Fibroblast of skin of scalp (primary cell): Measurements from ENCODE around the gene CEP72.
"Not testable (repeated sequence)": the region's sequence is repeated elsewhere in the genome, so short reads cannot be mapped to it uniquely, and the experiment has no call there.

Experiments used
- DNase-seq: peaks from one replicate; pipeline ENCODE4 v3.0.0-alpha.2; 2013

The CEP72 gene

DNA sequence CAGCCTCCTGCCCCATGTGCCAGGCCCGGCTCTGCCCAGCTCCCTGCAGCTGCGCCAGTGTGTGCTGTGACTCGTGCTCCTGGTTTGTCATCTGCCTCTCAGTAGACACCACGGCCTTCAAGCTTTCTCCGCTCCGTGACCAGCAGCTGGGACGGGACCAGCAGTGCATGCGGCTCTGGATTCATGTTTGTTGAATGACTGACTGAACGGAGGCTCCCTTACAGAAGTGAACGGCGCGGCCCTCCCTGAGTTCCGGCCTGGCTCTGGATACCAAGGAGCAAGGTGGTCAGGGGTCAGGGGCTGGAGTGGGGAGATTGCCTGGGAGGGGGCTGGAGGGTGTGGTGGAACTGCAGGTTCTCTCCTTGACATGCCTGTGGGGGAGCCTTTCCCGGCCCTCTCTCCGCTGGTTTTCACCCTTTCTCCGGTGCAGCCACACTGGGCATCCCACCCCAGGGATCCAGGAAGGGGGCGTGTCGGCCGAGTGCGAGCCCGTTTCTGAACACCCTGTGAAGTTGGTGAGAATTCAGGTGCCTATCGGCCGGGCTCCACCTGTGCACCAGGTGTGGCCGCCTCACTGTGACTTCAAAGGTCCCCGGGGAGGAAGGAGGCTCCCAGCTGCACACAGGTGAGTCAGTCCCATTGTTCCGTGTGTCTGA is 11.1 kb upstream of the CEP72 start:
- no peak for DNase-seq

GRCh38 chr5:601771-602465 is 10.2 kb upstream of the CEP72 start:
- DNase-seq = no peak

- DNase-seq = no peak
Measured at GRCh38 chr5:602466-603035, 9.6 kb upstream of the CEP72 start.

DNA sequence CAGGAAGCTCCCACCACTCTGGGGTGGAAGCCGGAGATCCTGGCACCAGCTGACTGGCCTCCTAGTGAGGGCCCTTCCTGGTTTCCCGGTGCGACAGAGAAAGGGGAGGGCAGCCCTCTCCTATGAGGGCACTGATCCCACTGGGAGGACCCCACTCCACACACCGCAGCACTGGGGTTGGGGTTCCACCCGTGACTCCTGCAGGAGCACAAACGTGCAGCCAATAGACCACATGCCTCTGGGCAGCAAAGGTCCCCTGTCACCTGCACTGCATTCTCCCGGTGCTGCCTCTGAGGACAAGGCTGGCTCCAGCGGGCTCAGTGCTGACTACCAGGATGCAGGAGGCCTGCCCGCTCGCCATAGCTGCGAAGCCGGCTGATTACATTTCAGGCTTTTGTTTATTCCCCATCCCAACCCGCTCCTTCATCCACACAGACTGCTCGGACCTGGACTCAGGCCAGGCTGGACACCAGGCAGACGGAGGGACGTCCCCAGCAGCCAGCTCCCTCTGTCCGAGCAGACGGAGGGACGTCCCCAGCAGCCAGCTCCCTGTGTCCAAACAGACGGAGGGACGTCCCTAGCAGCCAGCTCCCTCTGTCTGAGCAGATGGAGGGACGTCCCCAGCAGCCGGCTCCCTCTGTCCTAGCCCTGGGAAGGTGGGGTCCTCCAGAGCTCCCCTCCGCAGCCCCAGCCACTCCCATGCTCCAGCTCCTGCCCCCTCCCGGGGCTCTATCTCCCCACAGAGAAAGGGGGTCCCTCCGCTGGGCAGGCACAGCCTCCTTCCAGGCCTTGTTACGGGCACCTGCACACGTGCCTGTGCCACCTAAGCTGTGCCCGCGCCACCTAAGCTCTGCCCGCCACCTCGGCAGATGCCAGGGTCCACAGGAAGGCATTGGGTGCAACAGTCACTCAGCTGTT is 8.8 kb upstream of the CEP72 start:
- no peak for DNase-seq

DNA sequence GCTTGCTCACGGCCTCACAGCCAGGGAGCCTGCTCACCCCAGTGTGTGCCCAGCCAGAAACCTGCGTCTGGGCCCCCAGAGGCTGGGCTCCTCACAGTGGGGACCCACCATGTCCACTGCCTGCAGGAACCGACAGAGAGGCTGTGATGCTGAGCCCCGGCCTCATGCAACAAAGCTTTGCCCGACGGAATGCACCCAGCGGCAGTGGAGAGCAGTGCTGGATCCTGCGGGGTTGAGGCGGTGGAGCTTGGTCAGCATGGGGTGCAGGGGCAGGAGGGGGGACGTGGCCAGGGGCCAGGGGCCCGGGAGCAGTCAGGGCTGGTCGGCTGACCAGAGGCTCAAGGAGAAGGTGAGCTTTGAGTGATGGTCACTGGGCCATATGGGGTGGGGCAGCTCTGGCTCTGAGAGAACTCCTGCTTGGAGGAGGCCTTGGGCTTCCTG is 7.7 kb upstream of the CEP72 start:
- DNase-seq = no peak

- not testable (repeated sequence) for DNase-seq
Measured at GRCh38 chr5:605090-605489, 7.0 kb upstream of the CEP72 start.

DNA sequence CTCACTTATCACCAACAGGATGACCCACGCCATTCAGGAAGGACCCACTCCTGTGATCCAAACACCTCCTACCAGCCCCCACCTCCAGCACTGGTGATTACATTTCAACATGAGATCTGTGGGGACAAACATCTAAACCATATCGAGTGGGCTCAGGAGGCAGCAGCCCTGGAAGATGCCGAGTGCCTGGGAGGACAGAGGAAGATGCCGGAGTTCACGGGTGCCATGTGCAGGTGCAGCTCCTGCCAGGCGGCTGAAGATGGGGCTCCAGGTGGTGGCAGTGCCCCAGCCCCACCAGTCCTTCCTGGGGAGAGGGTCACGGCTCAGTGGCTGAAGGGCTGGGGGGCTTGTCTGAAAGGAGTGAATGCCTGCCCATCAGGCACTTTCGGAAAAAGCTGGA is 6.1 kb upstream of the CEP72 start:
- no peak for DNase-seq

- DNase-seq = no peak
Measured at GRCh38 chr5:606526-607399, 5.4 kb upstream of the CEP72 start.

GRCh38 chr5:607541-608428 is 4.4 kb upstream of the CEP72 start:
- no peak for DNase-seq

- no peak for DNase-seq
Measured at GRCh38 chr5:608429-609370, 3.4 kb upstream of the CEP72 start.

DNA sequence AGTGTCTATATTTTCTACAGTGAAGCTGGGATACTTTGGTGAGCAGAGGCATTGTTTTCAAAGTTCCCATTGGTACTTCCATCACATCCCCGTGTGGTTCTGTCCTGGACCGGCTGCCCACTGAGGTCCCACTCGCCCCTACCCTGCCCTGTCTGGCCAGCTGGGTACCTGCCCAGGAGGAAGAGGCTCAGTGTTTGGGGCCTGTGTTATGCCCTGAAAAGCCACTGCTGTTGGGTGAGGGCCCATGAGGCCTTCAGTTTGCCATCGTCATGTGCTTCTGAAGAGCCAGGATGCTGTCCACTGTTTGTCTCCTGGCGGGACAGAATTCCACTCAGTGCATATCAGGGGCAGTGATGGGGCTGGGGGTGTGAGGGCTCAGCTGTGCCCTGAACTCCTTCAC is 2.6 kb upstream of the CEP72 start:
- DNase-seq = no peak

GRCh38 chr5:610011-610743 is 2.0 kb upstream of the CEP72 start:
- DNase-seq = no peak

GRCh38 chr5:610744-611730 is 1.1 kb upstream of the CEP72 start:
- DNase-seq = no peak

- DNase-seq = no peak
Measured at GRCh38 chr5:612498-613424, 621 bp downstream of the CEP72 start.

GRCh38 chr5:616484-617039 is 4.4 kb downstream of the CEP72 start:
- no peak for DNase-seq

- DNase-seq = no peak
Measured at GRCh38 chr5:617896-618295, 5.8 kb downstream of the CEP72 start.
